Measurements from ENCODE around the gene API5.

The API5 gene

DNA sequence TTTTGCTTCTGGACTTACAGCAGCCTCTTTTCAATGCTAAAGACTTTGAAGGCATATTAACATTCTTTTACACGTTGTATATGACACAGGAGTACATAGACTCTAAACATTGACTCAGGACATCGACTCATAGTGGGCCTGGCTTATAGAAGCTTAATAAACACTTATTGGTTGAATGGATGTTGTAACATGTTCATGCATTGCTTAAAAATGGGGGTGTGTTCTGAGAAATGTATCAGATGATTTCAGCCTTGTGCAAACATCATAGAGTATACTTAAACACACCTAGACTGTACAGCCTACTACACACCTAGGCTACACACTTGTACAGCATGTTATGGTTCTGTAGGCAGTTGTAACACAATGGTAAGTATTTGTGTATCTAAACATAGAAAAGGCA lies 64.8 kb downstream of the API5 start:
- DNase-seq (ENCODE audit: low read depth), result peak; percentile 23
- no peak overlapping the region for H3K4me3 ChIP-seq (ENCODE audit: control insufficient read depth, low read depth, low read length)
- TF ChIP-seq, protein P1, sequence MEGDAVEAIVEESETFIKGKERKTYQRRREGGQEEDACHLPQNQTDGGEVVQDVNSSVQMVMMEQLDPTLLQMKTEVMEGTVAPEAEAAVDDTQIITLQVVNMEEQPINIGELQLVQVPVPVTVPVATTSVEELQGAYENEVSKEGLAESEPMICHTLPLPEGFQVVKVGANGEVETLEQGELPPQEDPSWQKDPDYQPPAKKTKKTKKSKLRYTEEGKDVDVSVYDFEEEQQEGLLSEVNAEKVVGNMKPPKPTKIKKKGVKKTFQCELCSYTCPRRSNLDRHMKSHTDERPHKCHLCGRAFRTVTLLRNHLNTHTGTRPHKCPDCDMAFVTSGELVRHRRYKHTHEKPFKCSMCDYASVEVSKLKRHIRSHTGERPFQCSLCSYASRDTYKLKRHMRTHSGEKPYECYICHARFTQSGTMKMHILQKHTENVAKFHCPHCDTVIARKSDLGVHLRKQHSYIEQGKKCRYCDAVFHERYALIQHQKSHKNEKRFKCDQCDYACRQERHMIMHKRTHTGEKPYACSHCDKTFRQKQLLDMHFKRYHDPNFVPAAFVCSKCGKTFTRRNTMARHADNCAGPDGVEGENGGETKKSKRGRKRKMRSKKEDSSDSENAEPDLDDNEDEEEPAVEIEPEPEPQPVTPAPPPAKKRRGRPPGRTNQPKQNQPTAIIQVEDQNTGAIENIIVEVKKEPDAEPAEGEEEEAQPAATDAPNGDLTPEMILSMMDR (IDR thresholded peaks at IDR 0.05; ENCODE audit: control insufficient read depth, insufficient read depth, low read depth, low read length, missing control alignments), result no peak

DNA sequence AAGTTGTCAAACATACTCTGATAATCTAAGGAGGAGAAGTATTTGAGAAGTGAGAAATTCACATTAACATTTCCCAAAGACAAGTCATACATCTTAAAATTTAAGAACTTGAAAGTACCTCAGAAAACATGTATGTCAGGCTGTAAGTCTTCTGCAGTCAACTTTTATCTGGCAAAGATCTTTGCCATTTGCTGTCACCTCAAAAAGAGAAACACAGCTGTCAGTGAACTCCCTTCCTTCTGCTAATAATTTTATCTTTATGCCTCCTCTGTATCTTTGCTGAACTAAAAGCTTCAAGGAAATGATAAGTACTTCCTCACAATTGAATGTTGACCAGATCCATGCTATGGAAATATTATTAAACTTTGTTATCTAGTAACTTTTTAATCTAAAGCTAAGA lies 65.6 kb downstream of the API5 start:
- H3K4me3 ChIP-seq (ENCODE audit: control insufficient read depth, low read depth, low read length), result no peak overlapping the region
- no peak for DNase-seq (ENCODE audit: low read depth)
- TF ChIP-seq, protein P1 (IDR thresholded peaks at IDR 0.05; ENCODE audit: control insufficient read depth, insufficient read depth, low read depth, low read length, missing control alignments), result no peak

GRCh38 chr11:43378897-43379296 lies 67.1 kb downstream of the API5 start:
- H3K4me3 ChIP-seq (ENCODE audit: control insufficient read depth, low read depth, low read length), result no peak overlapping the region
- TF ChIP-seq, protein P1 (IDR thresholded peaks at IDR 0.05; ENCODE audit: control insufficient read depth, insufficient read depth, low read depth, low read length, missing control alignments), result no peak
- no peak for DNase-seq (ENCODE audit: low read depth)

- no peak for DNase-seq (ENCODE audit: low read depth)
- TF ChIP-seq, protein P1 (IDR thresholded peaks at IDR 0.05; ENCODE audit: control insufficient read depth, insufficient read depth, low read depth, low read length, missing control alignments), result no peak
- H3K4me3 ChIP-seq (ENCODE audit: control insufficient read depth, low read depth, low read length), result no peak overlapping the region
Observed at GRCh38 chr11:43381802-43382201, 70.0 kb downstream of the API5 start.

- H3K4me3 ChIP-seq (ENCODE audit: control insufficient read depth, low read depth, low read length), result no peak overlapping the region
- TF ChIP-seq, protein P1 (IDR thresholded peaks at IDR 0.05; ENCODE audit: control insufficient read depth, insufficient read depth, low read depth, low read length, missing control alignments), result no peak
- no peak for DNase-seq (ENCODE audit: low read depth)
Observed at GRCh38 chr11:43382614-43383013, 70.8 kb downstream of the API5 start.

GRCh38 chr11:43384393-43384792 lies 72.6 kb downstream of the API5 start:
- no peak for DNase-seq (ENCODE audit: low read depth)
- TF ChIP-seq, protein P1 (IDR thresholded peaks at IDR 0.05; ENCODE audit: control insufficient read depth, insufficient read depth, low read depth, low read length, missing control alignments), result no peak
- no peak overlapping the region for H3K4me3 ChIP-seq (ENCODE audit: control insufficient read depth, low read depth, low read length)

DNA sequence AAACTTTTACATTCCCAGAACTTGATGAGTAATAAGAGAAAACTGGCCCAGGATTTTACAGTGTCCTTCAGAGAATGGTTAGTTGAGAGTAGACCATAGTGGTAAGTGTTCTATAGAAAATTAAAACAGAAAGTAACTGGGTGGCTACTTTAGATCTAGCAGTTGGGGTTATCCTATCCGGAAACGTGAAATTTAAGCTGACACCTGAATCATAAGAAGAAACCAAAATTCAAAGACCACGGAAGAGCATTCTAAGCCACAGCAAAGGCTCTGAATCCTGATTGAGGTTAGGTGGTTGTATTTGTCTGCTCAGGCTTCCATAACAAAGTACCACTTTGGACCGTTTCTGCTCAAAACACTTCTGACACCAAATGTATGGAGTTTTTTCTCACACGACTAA lies 80.9 kb downstream of the API5 start:
- DNase-seq (ENCODE audit: low read depth), result no peak
- H3K4me3 ChIP-seq (ENCODE audit: control insufficient read depth, low read depth, low read length), result no peak overlapping the region
- TF ChIP-seq, protein P1 (IDR thresholded peaks at IDR 0.05; ENCODE audit: control insufficient read depth, insufficient read depth, low read depth, low read length, missing control alignments), result no peak

All from AG09309 (cell line).